MG63 (cell line): Measurements from ENCODE around the gene APEX1. TPM values are rescaled to one million over a fixed set of nuclear protein-coding genes. Genes with fewer than 3 reads are reported as not detected.
"Not testable (repeated sequence)": the region's sequence is repeated elsewhere in the genome, so short reads cannot be mapped to it uniquely, and the experiment has no call there.

Experiments
- DNase-seq: peaks from one replicate; pipeline ENCODE4 v3.0.0-alpha.2; 2020
- H3K27me3 ChIP-seq: fragments of 250-450 bp; sonication (Bioruptor Pico); 2 replicates; pipeline ENCODE4 v1.5.1; 2020; ENCODE audit warnings: mild to moderate bottlenecking, moderate library complexity
- H3K36me3 ChIP-seq: fragments of 250-450 bp; sonication (Bioruptor Pico); 2 replicates; pipeline ENCODE4 v1.5.1; 2020; ENCODE audit warnings: mild to moderate bottlenecking, moderate library complexity
- H3K4me3 ChIP-seq: fragments of 250-450 bp; sonication (Bioruptor Pico); 2 replicates; pipeline ENCODE4 v1.5.1; 2020; ENCODE audit warnings: mild to moderate bottlenecking, moderate library complexity
- H3K9me3 ChIP-seq: fragments of 250-450 bp; sonication (Bioruptor Pico); 2 replicates; pipeline ENCODE4 v1.5.1; 2020; ENCODE audit warnings: mild to moderate bottlenecking, moderate library complexity
- total RNA-seq: library from RNA; depleted of rRNA; stranded (reverse); fragments of >200 nt; shearing (Covaris generic); gene quantifications from 2 replicates; pipeline ENCODE4 v1.2.3, GENCODE V29; 2014; ENCODE audit warnings: low replicate concordance; rRNA removed

Gene APEX1
- total RNA-seq, 1 experiment from 2014 or later = 145 TPM

DNA sequence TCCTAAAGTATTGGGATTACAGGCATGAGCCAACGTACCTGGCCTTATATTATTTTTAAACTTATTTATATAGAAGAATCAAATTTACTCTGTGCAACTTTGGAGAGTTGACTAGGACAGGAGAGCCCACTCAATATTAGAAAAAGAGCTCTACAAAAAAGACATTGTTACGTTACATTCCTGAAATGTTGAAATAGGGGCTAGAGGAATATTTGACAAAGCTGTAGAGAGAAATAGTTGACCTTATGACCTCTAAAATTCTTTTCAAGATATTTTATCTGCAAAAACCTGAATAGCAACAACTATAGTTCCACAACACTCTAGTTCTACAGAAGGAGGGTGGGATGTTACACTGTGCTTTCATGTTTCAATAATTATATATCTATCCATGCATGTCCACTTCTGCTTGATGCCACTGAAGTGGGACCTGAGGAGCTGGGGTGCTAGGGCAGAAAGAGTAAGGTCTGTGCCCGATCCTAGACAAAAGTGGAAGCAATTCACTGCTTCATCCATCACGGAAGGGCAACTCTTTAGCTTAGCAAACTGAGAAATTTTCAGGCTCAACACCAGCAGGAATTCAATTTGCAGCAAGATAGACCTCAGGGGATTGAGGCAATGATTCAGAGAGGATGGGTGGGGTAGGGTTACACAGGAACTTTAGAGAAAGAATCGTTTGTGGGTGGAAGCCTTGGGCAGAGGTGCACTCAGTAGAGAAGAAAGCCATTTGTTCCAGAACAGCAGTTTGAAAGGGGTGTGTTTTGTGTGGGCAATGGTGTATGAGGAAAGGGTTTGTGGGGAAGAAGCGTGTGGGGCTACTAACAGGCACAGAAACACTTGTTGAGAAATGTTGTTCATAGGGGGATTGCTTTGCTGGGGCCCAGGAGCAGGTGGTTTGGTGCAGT is 34.3 kb downstream of the APEX1 start:
- Histone ChIP-seq H3K4me3 (no peak overlapping the region), H3K36me3 (no peaks in the 10 kb centered on the region), H3K27me3 (no peaks in the 10 kb centered on the region; the same call in 1 of the 2 replicates), H3K9me3 (no peaks in the 10 kb centered on the region)
- no peak for DNase-seq

GRCh38 chr14:20490563-20490962 is 35.5 kb downstream of the APEX1 start:
- Histone ChIP-seq H3K27me3 (no peaks in the 10 kb centered on the region; the same call in 1 of the 2 replicates), H3K4me3 (no peak overlapping the region), H3K9me3 (no peaks in the 10 kb centered on the region), H3K36me3 (no peaks in the 10 kb centered on the region)
- DNase-seq = no peak

- DNase-seq = no peak
- no peak overlapping the region for H3K4me3 ChIP-seq
- no peaks in the 10 kb centered on the region for H3K9me3 ChIP-seq
- no peaks in the 10 kb centered on the region; the same call in 1 of the 2 replicates for H3K27me3 ChIP-seq
- H3K36me3 ChIP-seq = no peaks in the 10 kb centered on the region
These were observed 37.5 kb downstream of the APEX1 start for GRCh38 chr14:20492486-20492885.

GRCh38 chr14:20493634-20494033 is 38.6 kb downstream of the APEX1 start:
- no peaks in the 10 kb centered on the region; the same call in 1 of the 2 replicates for H3K27me3 ChIP-seq
- DNase-seq = no peak
- no peaks in the 10 kb centered on the region for H3K9me3 ChIP-seq
- H3K36me3 ChIP-seq = no peaks in the 10 kb centered on the region
- H3K4me3 ChIP-seq = no peak overlapping the region

- Histone ChIP-seq H3K27me3 (no peaks in the 10 kb centered on the region; the same call in 1 of the 2 replicates), H3K36me3 (no peaks in the 10 kb centered on the region), H3K9me3 (no peaks in the 10 kb centered on the region), H3K4me3 (no peak overlapping the region)
- DNase-seq = no peak
These were observed 40.1 kb downstream of the APEX1 start for GRCh38 chr14:20494935-20495766.

GRCh38 chr14:20498622-20499021 is 43.6 kb downstream of the APEX1 start:
- no peaks in the 10 kb centered on the region for H3K9me3 ChIP-seq
- no peak for DNase-seq

DNA sequence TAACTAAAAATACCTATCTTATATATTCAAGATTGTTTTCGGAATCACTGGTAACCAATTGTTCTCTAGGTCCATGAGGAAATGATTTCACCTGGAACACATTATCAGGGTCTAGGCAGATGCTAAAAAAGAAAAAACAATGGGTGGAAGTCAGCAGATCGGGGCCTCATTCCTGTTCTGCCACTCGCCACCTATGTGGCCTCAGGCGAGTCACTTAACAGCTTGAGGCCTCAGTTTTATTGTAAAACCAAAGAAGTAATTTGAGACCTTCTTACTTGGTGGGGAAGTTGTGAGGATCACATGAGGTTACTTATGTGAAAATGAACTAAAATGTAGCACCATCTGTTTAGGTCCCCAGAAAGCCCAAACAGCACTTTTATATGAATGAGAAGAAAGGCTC is 44.1 kb downstream of the APEX1 start:
- Histone ChIP-seq H3K27me3 (no peaks in the 10 kb centered on the region), H3K36me3 (no peaks in the 10 kb centered on the region), H3K9me3 (no peaks in the 10 kb centered on the region), H3K4me3 (no peak overlapping the region)
- no peak for DNase-seq

More at GRCh38 chr14:20498622-20499021, 43.6 kb downstream of the APEX1 start:
- no peak overlapping the region for H3K4me3 ChIP-seq
- H3K36me3 ChIP-seq = no peaks in the 10 kb centered on the region
- H3K27me3 ChIP-seq = no peaks in the 10 kb centered on the region

DNA sequence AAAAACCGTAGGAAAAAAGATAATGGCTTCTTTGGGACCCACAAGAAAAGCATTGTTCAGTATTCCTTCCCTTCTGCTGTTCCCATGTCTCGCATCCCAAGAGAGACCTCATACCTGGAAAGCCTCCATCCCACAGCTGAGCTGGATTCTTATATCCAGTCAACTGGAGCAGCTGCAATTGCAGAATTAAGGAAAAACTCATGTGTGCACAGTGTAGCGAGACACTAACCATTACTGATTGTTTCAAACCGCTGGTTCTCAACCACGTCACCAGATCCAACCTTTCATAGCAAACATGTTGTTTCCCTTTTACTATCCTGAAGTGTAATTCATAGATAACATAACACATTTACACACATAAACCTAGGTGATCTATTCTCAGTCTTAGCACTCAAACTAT is 44.9 kb downstream of the APEX1 start:
- Histone ChIP-seq H3K36me3 (no peaks in the 10 kb centered on the region), H3K9me3 (no peaks in the 10 kb centered on the region), H3K4me3 (no peak overlapping the region), H3K27me3 (no peaks in the 10 kb centered on the region)
- DNase-seq = no peak

DNA sequence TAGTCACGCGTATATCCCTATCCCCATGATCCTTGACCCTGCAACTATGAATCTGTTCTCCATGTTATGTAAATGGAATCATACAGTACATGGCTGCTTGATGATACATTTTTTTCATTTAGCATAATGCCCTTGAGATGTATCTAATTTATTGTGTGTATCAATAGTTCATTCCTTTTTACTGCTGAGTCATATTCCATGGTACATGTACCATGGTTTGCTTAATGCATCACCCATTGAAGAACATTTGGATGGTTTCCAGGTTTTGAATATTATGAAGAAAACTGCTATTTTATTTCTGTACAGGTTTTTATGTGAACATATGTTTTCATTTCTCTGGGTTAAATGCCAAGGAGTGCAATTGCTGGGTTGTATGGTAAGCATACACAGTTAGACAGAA is 46.3 kb downstream of the APEX1 start:
- no peaks in the 10 kb centered on the region for H3K9me3 ChIP-seq
- DNase-seq = no peak
- H3K36me3 ChIP-seq = no peaks in the 10 kb centered on the region
- H3K4me3 ChIP-seq = no peak overlapping the region
- no peaks in the 10 kb centered on the region for H3K27me3 ChIP-seq

DNA sequence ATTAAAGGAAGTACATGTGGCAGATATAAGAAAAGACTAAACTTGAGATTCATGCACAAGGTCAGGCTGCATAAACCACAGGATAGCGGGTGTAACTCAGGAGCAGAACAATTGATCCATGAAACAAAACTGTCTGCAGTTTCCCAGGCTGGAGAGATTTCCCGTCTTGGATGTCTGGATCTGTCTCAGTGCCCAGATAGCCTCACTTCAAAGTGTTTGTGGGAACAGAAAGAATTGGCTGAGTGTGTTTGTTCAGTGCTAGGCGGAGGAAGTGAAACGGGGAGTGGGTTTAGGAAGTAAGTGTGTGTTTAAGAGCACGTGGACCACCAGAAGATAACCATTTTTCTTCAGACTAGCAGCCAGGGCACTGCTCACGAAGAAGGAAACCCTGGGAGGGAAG is 48.9 kb downstream of the APEX1 start:
- Histone ChIP-seq H3K27me3 (no peaks in the 10 kb centered on the region), H3K4me3 (no peak overlapping the region), H3K36me3 (no peaks in the 10 kb centered on the region), H3K9me3 (no peaks in the 10 kb centered on the region)
- no peak for DNase-seq

- H3K27me3 ChIP-seq, H3K4me3 ChIP-seq, H3K36me3 ChIP-seq, H3K9me3 ChIP-seq, DNase-seq: not testable (repeated sequence)
These were observed 51.2 kb downstream of the APEX1 start for GRCh38 chr14:20506276-20506675.

- H3K9me3 ChIP-seq, H3K4me3 ChIP-seq, DNase-seq, H3K36me3 ChIP-seq, H3K27me3 ChIP-seq: not testable (repeated sequence)
These were observed 51.7 kb downstream of the APEX1 start for GRCh38 chr14:20506752-20507151.

Other genes with a start within 250 kb of the APEX1 start
- not detected in 2 replicates for gene OR11H6, start 231.5 kb upstream of the APEX1 start, total RNA-seq
- not detected in 2 replicates for gene OR11H7, start 226.2 kb upstream of the APEX1 start, total RNA-seq
- gene OR11H4, start 215.9 kb upstream of the APEX1 start, total RNA-seq = not detected in 2 replicates
- 12.6 and 36.7 TPM in 2 replicates for gene TTC5, start 149.3 kb upstream of the APEX1 start, total RNA-seq
- 38.0 and 151 TPM in 2 replicates for gene CCNB1IP1, start 121.9 kb upstream of the APEX1 start, total RNA-seq
- 5.9 and 7.5 TPM in 2 replicates for gene PARP2, start 111.6 kb upstream of the APEX1 start, total RNA-seq
- gene TEP1, start 41.7 kb upstream of the APEX1 start, total RNA-seq = 7.4 and 8.8 TPM in 2 replicates
- not detected in 2 replicates for gene KLHL33, start 19.1 kb upstream of the APEX1 start, total RNA-seq
- gene OSGEP, start 414 bp upstream of the APEX1 start, total RNA-seq = 31.7 and 47.5 TPM in 2 replicates
- 21.4 and 23.3 TPM in 2 replicates for gene PIP4P1, start 6.2 kb downstream of the APEX1 start, total RNA-seq
- 21.3 and 26.7 TPM in 2 replicates for gene PNP, start 14.2 kb downstream of the APEX1 start, total RNA-seq
- not detected in 2 replicates for gene RNASE10, start 50.3 kb downstream of the APEX1 start, total RNA-seq
- gene RNASE9, start 105.8 kb downstream of the APEX1 start, total RNA-seq = not detected in 2 replicates
- gene RNASE11, start 132.8 kb downstream of the APEX1 start, total RNA-seq = not detected in 2 replicates
- not detected in 2 replicates for gene RNASE12, start 136.2 kb downstream of the APEX1 start, total RNA-seq
- gene OR6S1, start 186.5 kb downstream of the APEX1 start, total RNA-seq = not detected in 2 replicates
- 2.3 and 6.1 TPM in 2 replicates for gene RNASE4, start 229.3 kb downstream of the APEX1 start, total RNA-seq
- gene ANG, start 233.5 kb downstream of the APEX1 start, total RNA-seq = 0.42 and 3.2 TPM in 2 replicates